GM21576 (cell line): ENCODE data around the gene ATG7.

ENCODE experiments used
- ATAC-seq: cut with Tn5 transposase; IDR thresholded peaks from one replicate; pipeline ENCODE4 v1.9.1; 2021; ENCODE audit warnings: mild to moderate bottlenecking, moderate library complexity; ENCODE audit not compliant: unreplicated experiment

ATG7 gene

GRCh38 chr3:11350374-11350773, 78.2 kb downstream of the ATG7 start:
- ATAC-seq, result no peak

DNA sequence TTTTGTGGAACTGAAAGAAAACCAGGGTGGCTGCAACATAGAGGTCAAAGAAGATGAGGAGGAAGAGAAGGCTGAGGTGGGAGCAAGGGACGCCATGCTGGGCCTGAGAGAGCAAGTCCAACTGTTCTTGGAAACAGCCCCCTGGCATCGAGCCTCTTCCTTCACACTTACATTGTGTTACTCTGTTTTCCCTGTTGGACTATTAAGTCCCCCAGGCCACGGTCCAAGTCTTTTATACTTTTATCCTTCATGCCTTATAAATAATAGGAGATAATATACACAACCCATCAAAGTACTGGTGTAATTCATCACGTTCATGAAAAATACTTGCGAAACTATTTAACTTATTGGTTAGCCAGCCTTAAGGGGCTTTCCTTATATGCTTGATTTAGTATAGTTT, 79.3 kb downstream of the ATG7 start:
- no peak for ATAC-seq

GRCh38 chr3:11356269-11356668, 84.1 kb downstream of the ATG7 start:
- ATAC-seq, result no peak

DNA sequence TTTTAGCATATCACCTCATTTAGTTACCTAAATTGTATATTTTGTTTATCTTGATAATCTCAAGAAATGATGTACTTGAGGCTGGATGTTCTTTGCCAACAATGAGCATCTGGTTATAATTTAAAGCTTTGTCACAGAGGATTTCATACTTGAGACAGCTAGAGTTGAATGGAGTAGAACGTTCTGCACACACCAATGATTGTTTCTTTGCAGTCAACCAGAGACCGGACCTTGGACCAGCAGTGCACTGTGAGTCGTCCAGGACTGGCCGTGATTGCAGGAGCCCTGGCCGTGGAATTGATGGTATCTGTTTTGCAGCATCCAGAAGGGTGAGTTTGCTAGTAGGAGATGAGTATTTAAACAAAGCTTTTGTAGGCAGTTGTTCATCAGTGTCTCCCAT, 90.4 kb downstream of the ATG7 start:
- no peak for ATAC-seq

DNA sequence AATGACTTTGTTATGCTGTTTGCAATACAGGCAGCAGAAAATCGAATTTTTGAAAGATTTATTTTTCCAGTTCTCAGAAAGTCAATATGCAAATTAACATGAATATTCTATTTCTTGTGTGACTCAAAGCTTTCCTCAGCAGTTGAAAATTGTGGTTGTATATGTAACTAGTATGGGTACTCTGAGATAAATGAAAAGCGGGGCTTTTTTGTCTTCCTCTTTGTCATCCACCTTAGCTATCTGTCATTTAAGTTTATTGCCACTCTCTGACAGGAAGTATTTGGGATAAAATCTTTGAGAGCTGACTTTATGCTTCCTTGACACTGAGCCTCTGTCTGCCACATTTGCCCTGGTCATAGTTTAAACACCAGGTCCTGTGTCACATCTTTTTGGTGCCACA, 91.5 kb downstream of the ATG7 start:
- ATAC-seq, result no peak

DNA sequence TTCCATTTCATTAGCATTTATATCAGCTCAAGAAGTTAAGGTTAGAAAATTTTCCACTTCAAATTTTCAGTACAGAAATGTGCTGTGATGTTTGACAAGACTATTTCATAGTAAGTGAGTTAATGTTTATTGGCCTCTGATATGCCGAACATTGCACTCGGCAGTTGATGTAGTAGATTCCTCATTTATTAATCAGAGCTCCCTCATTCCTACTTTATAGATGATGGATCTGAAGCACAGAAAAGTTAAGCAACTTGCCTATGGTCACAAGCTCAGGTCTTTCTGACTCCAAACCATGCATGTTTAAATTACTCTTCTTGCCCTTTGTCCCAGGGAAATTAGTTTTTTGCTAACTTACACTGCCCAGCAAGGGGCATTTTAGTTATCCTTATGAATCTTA, 92.0 kb downstream of the ATG7 start:
- no peak for ATAC-seq

DNA sequence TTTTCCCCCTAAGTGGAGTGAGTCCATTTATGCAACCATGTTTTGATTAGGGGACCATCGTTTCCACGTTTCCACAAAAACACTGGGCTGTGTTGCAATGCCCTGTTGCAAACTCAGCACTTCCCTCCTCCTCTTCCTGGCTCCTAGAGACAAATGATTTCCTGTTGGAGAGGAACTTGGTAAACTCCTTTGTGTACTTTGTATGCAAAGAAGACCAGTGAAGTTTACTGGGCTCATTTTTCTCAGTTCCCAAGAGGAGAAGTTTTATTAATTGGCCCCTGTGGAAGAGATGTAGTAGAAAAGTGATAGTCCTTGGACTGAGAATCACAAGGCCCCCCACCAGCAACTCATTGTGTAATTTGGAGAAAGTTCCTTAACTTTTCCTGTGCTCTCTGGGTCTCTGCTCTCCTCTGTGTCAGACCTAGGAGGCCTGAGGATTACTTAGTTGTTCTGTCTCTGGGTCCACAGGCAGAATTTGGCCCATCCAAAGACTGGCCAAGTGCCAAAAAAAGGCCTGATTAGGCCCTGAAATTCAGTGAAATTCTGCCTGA, 95.0 kb downstream of the ATG7 start:
- ATAC-seq, result no peak

DNA sequence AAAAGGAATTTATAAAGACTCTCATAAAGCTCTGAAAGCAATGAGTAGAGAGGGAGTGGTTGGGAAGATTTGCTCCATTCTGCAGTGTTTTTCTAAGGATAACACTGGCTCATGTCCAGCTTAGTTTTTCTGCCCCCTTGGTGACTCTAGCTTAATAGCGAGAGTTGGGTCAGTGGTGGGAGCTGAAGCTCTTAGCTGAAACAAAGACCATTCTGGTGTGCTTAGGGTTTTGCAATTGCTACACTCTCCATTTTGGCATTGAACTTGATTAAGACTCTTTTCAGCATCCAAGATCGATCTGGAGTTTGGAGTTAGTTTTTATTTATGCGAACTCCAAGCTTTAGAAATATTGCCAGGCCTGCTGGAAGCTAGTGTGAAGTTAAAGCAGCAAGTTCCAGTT, 98.0 kb downstream of the ATG7 start:
- no peak for ATAC-seq

DNA sequence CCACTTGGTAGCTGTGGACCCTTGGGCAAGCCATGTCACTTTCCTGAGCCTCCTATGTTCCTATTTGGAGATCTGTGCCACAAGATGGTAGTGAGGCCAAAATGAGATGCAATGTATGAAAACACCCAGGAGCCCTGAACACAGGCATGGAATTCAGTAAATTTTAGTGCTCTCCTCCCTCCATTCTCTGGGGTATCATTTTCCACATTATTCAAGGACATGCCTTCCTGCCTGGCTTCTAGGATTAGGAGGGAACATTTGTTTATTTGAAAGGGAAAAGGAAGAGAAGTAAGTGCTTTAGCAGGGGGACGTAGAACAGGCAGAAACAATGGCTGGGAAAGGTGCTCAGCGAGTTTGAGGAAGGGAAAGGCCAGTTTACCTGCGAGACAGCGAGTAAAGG, 98.8 kb downstream of the ATG7 start:
- ATAC-seq, result no peak

DNA sequence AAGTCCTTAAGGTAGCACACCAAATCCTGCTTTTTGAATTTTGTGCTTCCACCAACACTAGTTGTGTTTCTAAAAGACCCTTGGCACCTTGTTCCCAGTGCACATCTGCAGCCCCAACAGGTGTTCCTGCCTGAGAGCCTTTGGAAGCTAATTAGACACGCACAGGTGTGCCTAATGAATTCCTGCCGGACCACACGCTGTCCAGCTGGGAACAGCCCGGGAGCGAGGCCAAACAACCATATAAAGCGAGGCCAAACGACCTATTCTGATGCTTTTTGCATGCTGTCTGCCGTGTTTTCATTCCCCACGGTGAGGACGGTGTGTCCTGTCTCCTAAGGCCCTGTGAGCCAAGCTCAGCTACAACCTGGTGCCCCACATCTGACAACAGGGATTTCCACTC, 99.5 kb downstream of the ATG7 start:
- no peak for ATAC-seq

- ATAC-seq, result no peak
Observed at GRCh38 chr3:11373235-11373634, 101.0 kb downstream of the ATG7 start.

DNA sequence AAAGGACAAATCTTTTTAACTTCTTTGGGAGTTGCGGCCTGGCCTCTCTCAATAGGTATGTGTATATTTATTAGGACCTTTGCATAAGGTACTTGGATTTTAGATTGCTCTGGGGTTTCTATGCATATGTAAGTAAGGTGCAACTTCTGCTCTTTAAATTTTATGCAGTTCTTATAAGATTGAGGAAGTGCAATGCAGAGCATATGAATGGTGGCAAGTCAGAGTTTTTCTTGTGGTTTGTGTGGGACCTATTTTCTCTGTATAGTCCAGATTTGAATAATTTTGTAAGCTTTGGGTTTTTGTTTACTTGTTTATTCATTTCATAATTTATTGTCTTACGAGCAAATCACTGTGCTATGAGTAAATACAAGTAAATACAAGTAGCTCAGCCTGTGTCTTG, 101.5 kb downstream of the ATG7 start:
- ATAC-seq, result no peak

- ATAC-seq, result no peak
Observed at GRCh38 chr3:11375333-11376088, 103.3 kb downstream of the ATG7 start.

- no peak for ATAC-seq
Observed at GRCh38 chr3:11377719-11378118, 105.5 kb downstream of the ATG7 start.

- ATAC-seq, result no peak
Observed at GRCh38 chr3:11379238-11379823, 107.1 kb downstream of the ATG7 start.

DNA sequence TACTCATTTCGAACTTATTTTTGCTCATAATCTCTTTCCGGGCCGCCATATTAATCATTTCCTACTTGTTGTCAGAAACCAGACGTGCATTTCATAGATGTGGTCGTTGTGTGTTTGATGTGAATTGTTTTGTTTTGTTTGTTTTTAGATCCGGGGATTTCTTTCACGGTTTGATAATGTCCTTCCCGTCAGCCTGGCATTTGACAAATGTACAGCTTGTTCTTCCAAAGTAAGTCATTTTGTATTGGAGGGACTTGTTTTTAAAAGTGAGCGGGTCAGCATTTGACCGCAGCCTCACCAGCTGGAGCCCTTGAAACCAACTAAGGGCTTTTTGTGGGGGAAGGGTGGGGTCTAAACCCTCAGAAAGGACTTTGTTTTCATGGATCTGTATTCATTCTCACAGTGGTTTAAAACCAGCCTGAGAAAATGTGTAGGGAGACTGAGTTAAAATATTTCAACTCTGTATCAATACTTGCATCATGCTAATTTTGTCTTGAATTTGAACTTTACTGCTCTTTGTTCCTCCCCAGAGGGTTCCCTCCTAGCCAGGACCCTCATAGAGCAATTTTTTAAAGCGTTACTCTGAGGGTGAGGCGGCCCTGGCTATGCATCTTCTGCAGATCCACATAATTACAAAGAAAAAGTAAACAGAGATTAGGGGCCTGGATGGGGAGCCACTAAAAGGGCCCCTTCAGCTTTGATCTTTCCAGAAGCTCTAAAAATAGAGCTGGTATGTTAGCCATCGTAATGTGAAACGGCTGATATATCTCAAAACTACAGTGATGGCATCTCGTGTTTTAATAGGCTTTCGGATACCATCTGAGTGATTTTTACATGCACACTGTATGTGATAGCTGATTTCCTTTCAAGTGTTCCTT, 107.9 kb downstream of the ATG7 start:
- no peak for ATAC-seq

DNA sequence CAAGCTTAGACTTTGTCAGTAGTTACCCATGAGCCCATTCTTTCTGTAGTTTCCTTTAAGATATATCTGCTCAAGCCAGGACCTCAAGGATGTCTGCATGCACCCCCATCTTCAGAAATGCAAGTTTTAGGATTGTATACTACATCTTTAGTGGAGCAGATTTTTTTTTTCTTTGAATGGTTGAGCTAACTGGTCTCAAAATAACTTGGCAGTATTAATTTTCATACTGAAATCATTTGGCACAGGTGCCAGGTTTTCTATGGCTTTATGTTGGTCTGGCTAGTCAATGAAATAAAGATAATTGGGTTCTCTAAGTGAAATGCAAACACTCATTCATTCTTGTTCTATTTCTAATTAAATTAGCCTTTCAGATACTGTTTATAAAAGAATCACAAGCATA, 108.9 kb downstream of the ATG7 start:
- ATAC-seq, result no peak

DNA sequence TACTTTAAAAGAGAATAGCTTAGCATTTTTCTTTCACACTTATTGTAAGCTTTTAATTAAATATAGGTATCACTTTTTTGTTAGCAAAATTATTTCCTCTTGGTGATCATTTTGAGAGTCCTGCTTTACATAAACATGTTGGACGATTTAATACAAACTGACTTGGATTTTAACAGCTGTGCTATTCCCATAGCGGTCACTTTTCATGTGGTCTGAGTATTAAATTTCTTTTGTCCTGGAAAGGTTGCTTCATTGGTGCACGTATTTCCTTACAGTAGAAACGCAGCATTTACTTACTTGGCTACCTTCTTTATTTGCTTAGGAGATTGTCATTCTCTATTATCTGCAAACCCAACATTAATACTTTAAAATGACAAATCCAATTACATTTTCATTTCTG, 109.4 kb downstream of the ATG7 start:
- ATAC-seq, result no peak

DNA sequence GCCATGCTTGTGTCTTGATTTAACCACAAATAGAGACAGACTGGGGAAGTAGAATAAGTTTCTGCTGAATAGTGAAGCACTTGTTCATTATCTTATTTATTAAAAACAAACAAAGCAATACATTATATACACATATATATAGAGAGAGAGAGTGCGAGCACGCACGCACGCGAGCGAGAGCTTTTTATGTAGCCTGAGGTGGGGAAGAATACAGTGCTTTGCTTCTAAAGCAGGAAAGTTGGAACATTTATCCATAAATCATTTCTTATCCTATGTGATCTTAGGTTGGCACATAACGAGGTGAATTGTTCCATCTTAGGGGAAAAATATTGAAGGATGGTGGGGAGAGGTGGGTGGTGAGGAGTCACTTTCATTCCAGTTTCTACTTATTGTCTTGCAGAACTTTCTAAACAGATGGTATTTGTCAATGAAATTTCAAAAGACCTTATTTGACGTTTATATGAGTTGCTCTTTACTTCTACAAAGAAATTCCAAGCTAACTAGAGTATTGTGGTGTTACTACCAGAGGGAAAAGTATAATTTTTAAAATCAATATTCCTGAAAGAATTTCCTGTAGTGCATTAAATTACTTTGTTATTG, 110.0 kb downstream of the ATG7 start:
- ATAC-seq, result no peak

- ATAC-seq, result no peak
Observed at GRCh38 chr3:11384074-11384473, 111.9 kb downstream of the ATG7 start.

- no peak for ATAC-seq
Observed at GRCh38 chr3:11385326-11385725, 113.1 kb downstream of the ATG7 start.
